ENCODE results near the gene ATP13A2.
"Not testable (repeated sequence)": the region's sequence is repeated elsewhere in the genome, so short reads cannot be mapped to it uniquely, and the experiment has no call there.

ATP13A2 gene

GRCh38 chr1:16978139-16978538 is 33.6 kb downstream of the ATP13A2 start:
- no peak for DNase-seq (ENCODE audit: low spot score)

GRCh38 chr1:16977377-16977776 is 34.4 kb downstream of the ATP13A2 start:
- no peak for DNase-seq (ENCODE audit: low spot score)

GRCh38 chr1:16976966-16977365 is 34.8 kb downstream of the ATP13A2 start:
- no peak for DNase-seq (ENCODE audit: low spot score)

- no peak for DNase-seq (ENCODE audit: low spot score)
Observed at GRCh38 chr1:16975838-16976237, 35.9 kb downstream of the ATP13A2 start.

- DNase-seq (ENCODE audit: low spot score) = no peak
Observed at GRCh38 chr1:16975211-16975610, 36.5 kb downstream of the ATP13A2 start.

- no peak for DNase-seq (ENCODE audit: low spot score)
Observed at GRCh38 chr1:16973215-16973614, 38.5 kb downstream of the ATP13A2 start.

- no peak for DNase-seq (ENCODE audit: low spot score)
Observed at GRCh38 chr1:16972189-16972895, 39.4 kb downstream of the ATP13A2 start.

GRCh38 chr1:16971341-16972188 is 40.2 kb downstream of the ATP13A2 start:
- peak; percentile 64 for DNase-seq (ENCODE audit: low spot score)

- DNase-seq (ENCODE audit: low spot score) = no peak
Observed at GRCh38 chr1:16970132-16970910, 41.4 kb downstream of the ATP13A2 start.

- no peak for DNase-seq (ENCODE audit: low spot score)
Observed at GRCh38 chr1:16969651-16970050, 42.1 kb downstream of the ATP13A2 start.

- DNase-seq (ENCODE audit: low spot score) = no peak
Observed at GRCh38 chr1:16969057-16969611, 42.6 kb downstream of the ATP13A2 start.

- no peak for DNase-seq (ENCODE audit: low spot score)
Observed at GRCh38 chr1:16968372-16968771, 43.4 kb downstream of the ATP13A2 start.

- no peak for DNase-seq (ENCODE audit: low spot score)
Observed at GRCh38 chr1:16967962-16968361, 43.8 kb downstream of the ATP13A2 start.

- peak; percentile 81 for DNase-seq (ENCODE audit: low spot score)
Observed at GRCh38 chr1:16967095-16967575, 44.6 kb downstream of the ATP13A2 start.

GRCh38 chr1:16966282-16966681 is 45.4 kb downstream of the ATP13A2 start:
- DNase-seq (ENCODE audit: low spot score) = no peak

GRCh38 chr1:16965486-16966067 is 46.2 kb downstream of the ATP13A2 start:
- no peak for DNase-seq (ENCODE audit: low spot score)

GRCh38 chr1:16964169-16964568 is 47.6 kb downstream of the ATP13A2 start:
- not testable (repeated sequence) for DNase-seq (ENCODE audit: low spot score)

- DNase-seq (ENCODE audit: low spot score) = no peak
Observed at GRCh38 chr1:16961297-16962133, 50.2 kb downstream of the ATP13A2 start.

GRCh38 chr1:16960560-16961296 is 51.0 kb downstream of the ATP13A2 start:
- DNase-seq (ENCODE audit: low spot score) = peak; percentile 87

- no peak for DNase-seq (ENCODE audit: low spot score)
Observed at GRCh38 chr1:16958475-16958874, 53.3 kb downstream of the ATP13A2 start.

Data from GM03348 (cell line).